Gastrocnemius medialis (tissue), 4 donors: Measurements from ENCODE around the gene NECAP2. TPM values are rescaled to one million over a fixed set of nuclear protein-coding genes. Genes with fewer than 3 reads are reported as not detected.
"Not testable (repeated sequence)": the region's sequence is repeated elsewhere in the genome, so short reads cannot be mapped to it uniquely, and the experiment has no call there.

Experiments used
- ATAC-seq, 2 donors: fragments of 150-250 bp; one replicate each; pipeline ENCODE4 v1.9.1; 2016
- DNase-seq, 2 donors: peaks; one replicate each; pipeline ENCODE4 v3.0.0-alpha.2; 2019
- H3K27ac ChIP-seq, 4 donors: fragments of 200-600 bp; sonication (generic); 1 replicate in 1 of 4; 2 replicates in 3 of 4; pipeline ENCODE4 v1.5.1; 2016 to 2018; ENCODE audit warnings: mild to moderate bottlenecking in 2 of 4, moderate library complexity in 1 of 4
- H3K27me3 ChIP-seq, 3 donors: fragments of 200-600 bp; sonication (generic) in 2 of 3; 1 replicate in 1 of 3; 2 replicates in 2 of 3; pipeline versions ENCODE4 v1.5.1 to v1.6.0; 2016 to 2019; ENCODE audit warnings: mild to moderate bottlenecking in 1 of 3, moderate library complexity in 1 of 3
- H3K36me3 ChIP-seq, 2 donors: fragments of 200-600 bp; sonication (generic) in 1 of 2; one replicate each; pipeline ENCODE4 v1.5.1; 2017 to 2018
- H3K4me1 ChIP-seq, 2 donors: fragments of 200-600 bp; sonication (generic) in 1 of 2; one replicate each; pipeline ENCODE4 v1.5.1; 2016 to 2017; ENCODE audit warnings: mild to moderate bottlenecking in 2 of 2
- H3K4me3 ChIP-seq, 4 donors: fragments of 200-600 bp; sonication (generic) in 3 of 4; 1 replicate in 1 of 4; 2 replicates in 3 of 4; pipeline ENCODE4 v1.5.1; 2016 to 2019; ENCODE audit warnings: mild to moderate bottlenecking in 2 of 4
- H3K9me3 ChIP-seq, 3 donors: fragments of 200-600 bp; sonication (generic) in 2 of 3; 1 replicate in 1 of 3; 2 replicates in 2 of 3; pipeline ENCODE4 v1.5.1; 2016 to 2019
- POLR2A ChIP-seq, 2 donors: fragments of 450-650 bp; IDR thresholded peaks; one replicate each; pipeline ENCODE4 v1.6.1; 2017; ENCODE audit warnings: antibody characterized with exemption in 2 of 2, mild to moderate bottlenecking in 2 of 2, moderate library complexity in 2 of 2
- in situ Hi-C, 4 donors: fragments of 200-750 bp; cut with MboI; loops; one replicate each; pipeline versions ENCODE4 v1.15.0 to v1.8.0; 2017; ENCODE audit warnings: low sequenced_read_pairs in 4 of 4
- intact Hi-C: fragments of 100-400 bp; cut with DNase I; formaldehyde crosslinking; loops from one replicate; pipeline ENCODE4 v1.15.1; 2023; ENCODE audit warnings: low total_unique reads
- total RNA-seq, 4 donors: library from RNA; depleted of rRNA; stranded (reverse); fragments of >200 nt; gene quantifications; one replicate each; pipeline versions ENCODE4 v1.1.0 to v1.2.3, GENCODE V29; 2016
- TF ChIP-seq, protein P1 (sequence below), 5 experiments: fragments of 450-650 bp in 3 of 5; fragments of 200-600 bp in 2 of 5; sonication (generic) in 2 of 5; IDR thresholded peaks in 4 of 5; conservative IDR thresholded peaks in 1 of 5; 1 replicate in 4 of 5; 2 replicates in 1 of 5; pipeline ENCODE4 v1.5.1; 2016 to 2019; ENCODE audit warnings: antibody characterized with exemption in 5 of 5, mild to moderate bottlenecking in 3 of 5, moderate library complexity in 3 of 5

NECAP2 gene
- total RNA-seq, 4 donors from 2014 or later, result 8.9 to 12.6 (median 10.4) TPM

GRCh38 chr1:16474166-16474800, 33.8 kb downstream of the NECAP2 start:
- in situ Hi-C loops, result no loop called here
- H3K36me3 ChIP-seq, result peaks cover 0 to 25% of the 10 kb centered on the region in 2 donors
- no peak overlapping the region for H3K27ac ChIP-seq
- ATAC-seq (peak; percentile 37 to 75), DNase-seq (peak; percentile 10 to 66)
- peak overlapping the region in 2 of 4 donors; percentile 10 to 25 for H3K4me3 ChIP-seq
- H3K9me3 ChIP-seq, result no peaks in the 10 kb centered on the region
- H3K4me1 ChIP-seq, result no peaks in the 10 kb centered on the region
- intact Hi-C loops, result no loop called here
- TF ChIP-seq POLR2A (IDR thresholded peaks at IDR 0.05), result no peak
- TF ChIP-seq, protein P1, sequence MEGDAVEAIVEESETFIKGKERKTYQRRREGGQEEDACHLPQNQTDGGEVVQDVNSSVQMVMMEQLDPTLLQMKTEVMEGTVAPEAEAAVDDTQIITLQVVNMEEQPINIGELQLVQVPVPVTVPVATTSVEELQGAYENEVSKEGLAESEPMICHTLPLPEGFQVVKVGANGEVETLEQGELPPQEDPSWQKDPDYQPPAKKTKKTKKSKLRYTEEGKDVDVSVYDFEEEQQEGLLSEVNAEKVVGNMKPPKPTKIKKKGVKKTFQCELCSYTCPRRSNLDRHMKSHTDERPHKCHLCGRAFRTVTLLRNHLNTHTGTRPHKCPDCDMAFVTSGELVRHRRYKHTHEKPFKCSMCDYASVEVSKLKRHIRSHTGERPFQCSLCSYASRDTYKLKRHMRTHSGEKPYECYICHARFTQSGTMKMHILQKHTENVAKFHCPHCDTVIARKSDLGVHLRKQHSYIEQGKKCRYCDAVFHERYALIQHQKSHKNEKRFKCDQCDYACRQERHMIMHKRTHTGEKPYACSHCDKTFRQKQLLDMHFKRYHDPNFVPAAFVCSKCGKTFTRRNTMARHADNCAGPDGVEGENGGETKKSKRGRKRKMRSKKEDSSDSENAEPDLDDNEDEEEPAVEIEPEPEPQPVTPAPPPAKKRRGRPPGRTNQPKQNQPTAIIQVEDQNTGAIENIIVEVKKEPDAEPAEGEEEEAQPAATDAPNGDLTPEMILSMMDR (IDR thresholded peaks at IDR 0.05 in 4 of 5, conservative IDR thresholded peaks at IDR 0.05 in 1 of 5), result no peak
- no peaks in the 10 kb centered on the region for H3K27me3 ChIP-seq

- ATAC-seq, H3K4me1 ChIP-seq, in situ Hi-C loops, DNase-seq, H3K9me3 ChIP-seq, intact Hi-C loops, H3K27ac ChIP-seq, H3K4me3 ChIP-seq, H3K27me3 ChIP-seq: not testable (repeated sequence)
- peaks cover 0 to 26% of the 10 kb centered on the region in 2 donors for H3K36me3 ChIP-seq
These were observed 34.4 kb downstream of the NECAP2 start for GRCh38 chr1:16474891-16475290.

DNA sequence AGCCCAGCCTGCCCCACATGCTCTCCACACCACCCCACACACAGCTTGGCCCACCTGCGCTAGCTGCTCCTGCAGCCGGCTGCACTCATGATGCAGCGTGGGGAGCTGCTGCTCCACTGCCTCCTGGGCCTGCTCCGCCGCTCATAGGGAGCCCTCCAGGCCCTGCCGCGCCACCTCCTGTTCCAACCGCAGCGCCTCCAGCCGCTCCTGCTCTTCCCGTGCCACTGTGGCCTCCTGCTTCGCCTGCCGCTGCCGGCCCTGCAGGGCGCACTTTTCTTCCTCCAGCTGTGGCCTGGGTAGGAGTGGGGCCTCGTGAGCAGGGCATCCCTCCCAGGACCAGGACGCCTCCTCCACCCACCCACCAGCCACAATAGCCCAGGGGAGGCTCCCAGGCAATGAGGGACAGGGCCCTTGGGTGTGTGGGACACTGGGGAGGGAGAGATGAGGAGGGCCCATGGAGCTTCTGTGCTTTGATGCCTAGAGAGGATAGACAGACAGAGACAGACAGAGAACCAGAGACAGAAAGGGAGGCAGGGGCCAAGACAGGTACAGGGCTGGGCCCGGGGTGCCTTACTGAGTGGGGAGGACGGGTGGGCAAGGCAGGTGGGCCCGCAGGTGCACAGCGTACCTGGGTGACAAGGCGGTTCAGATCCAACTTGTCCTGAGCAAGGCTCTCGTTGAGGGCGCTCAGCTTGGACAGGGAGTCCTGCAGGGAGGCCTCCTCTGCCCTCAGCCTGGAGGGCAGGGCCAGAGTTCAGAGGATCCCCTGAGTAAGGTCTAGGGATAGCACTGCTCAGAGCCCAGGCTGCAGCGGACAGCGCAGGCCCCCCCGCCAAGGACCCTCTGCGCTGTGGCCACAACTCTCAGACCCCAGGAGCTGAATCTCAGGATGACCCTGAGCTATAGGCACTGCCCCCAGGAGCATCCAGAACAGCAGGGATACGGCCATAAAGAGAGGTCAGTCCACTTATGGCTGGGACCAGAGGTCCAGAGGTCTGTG, 35.5 kb downstream of the NECAP2 start:
- H3K36me3 ChIP-seq, result peaks cover 0 to 29% of the 10 kb centered on the region in 2 donors
- H3K27me3 ChIP-seq, H3K9me3 ChIP-seq, ATAC-seq, H3K4me3 ChIP-seq, in situ Hi-C loops, H3K27ac ChIP-seq, H3K4me1 ChIP-seq, DNase-seq, intact Hi-C loops: not testable (repeated sequence)

- ATAC-seq, result no peak
- no peaks in the 10 kb centered on the region for H3K27me3 ChIP-seq
- no peaks in the 10 kb centered on the region for H3K4me1 ChIP-seq
- peaks cover 0 to 36% of the 10 kb centered on the region in 2 donors for H3K36me3 ChIP-seq
- no peak overlapping the region for H3K27ac ChIP-seq
- in situ Hi-C loops, result no loop called here
- no peaks in the 10 kb centered on the region for H3K9me3 ChIP-seq
- TF ChIP-seq, protein P1 (IDR thresholded peaks at IDR 0.05 in 4 of 5, conservative IDR thresholded peaks at IDR 0.05 in 1 of 5), result no peak
- no peak for TF ChIP-seq POLR2A (IDR thresholded peaks at IDR 0.05)
- DNase-seq, result no peak
- H3K4me3 ChIP-seq, result no peak overlapping the region
- intact Hi-C loops, result no loop called here
These were observed 37.6 kb downstream of the NECAP2 start for GRCh38 chr1:16478091-16478490.

DNA sequence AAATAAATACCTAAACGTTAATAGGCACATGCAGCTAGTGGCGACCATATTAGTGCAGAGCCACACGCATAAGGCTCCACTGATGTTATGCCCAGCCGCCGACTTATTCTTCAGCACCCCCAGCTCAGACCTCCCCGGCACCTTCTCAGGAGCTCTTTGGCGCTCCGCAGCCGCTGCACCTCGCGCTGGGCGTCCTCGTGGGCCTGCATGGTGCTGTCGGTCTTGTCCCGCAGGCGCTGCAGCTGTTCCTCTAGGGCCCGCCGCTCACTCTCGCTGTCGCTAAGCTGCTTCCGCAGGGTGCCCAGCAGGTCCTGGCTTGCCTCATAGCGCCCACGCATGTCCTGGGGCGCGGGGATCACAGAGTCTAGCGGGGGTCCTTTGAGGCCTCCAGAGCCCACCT, 42.6 kb downstream of the NECAP2 start:
- H3K4me3 ChIP-seq, intact Hi-C loops, DNase-seq, H3K27ac ChIP-seq, in situ Hi-C loops, H3K27me3 ChIP-seq, ATAC-seq, H3K4me1 ChIP-seq, H3K9me3 ChIP-seq: not testable (repeated sequence)
- H3K36me3 ChIP-seq, result peaks cover 0 to 30% of the 10 kb centered on the region in 2 donors

DNA sequence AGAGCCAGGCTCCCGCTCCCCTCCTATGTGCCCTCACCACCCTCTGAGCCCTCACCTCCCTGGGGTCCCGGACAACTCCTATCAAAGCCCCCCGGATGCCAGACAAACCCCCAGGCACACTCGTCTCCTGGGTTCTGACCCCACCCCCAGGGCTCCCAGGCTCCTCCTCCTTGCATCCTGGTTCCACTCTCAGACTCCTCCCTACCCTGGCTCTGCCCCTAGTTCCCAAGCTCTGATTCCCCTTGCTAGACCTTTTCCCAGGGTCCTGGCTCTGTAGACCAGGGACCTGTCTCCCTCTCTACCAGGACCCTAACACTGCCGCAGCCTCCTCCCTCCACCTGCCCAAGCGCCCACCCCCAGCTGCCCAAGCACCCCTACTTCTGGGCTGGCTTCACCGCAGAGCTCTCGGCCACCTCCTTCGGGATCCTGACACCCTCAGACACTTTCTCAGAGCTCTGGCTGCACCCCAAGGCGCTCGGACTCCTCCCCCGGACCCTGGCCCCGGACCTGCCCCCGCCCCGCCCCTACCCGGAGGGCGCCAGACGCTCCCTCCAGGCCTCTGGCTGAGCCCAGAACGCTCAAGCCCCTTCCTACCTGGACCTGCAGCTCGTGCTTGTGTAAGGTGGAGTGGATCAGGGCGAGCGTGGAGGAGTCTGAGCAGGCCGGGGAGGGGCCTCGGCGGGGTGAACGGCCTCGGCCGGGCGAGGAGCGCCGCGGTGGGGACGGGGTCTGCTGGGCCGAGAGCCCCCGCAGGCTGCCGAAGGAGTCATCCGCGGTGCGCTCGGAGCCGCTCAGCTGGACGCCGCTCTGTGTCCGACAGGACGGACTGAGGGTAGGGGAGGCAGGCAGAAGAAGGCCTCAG, 43.3 kb downstream of the NECAP2 start:
- H3K4me1 ChIP-seq, DNase-seq, ATAC-seq, in situ Hi-C loops, H3K4me3 ChIP-seq, H3K27me3 ChIP-seq, H3K9me3 ChIP-seq, intact Hi-C loops, H3K27ac ChIP-seq: not testable (repeated sequence)
- H3K36me3 ChIP-seq, result peaks cover 0 to 30% of the 10 kb centered on the region in 2 donors
